SU-DHL-6 (cell line): ENCODE data around the gene POLR3GL.

ENCODE experiments used
- EZH2phosphoT487 ChIP-seq: fragments of 200-600 bp; sonication (generic), shearing (Covaris generic); conservative IDR thresholded peaks from 2 replicates; pipeline ENCODE4 v1.6.1; 2018; ENCODE audit warnings: mild to moderate bottlenecking, antibody characterized with exemption, low read length, moderate library complexity, mixed read lengths
- TF ChIP-seq, protein P1 (sequence below): fragments of 200-600 bp; sonication (generic); IDR thresholded peaks from one replicate; pipeline ENCODE4 v1.5.1; 2017; ENCODE audit warnings: antibody characterized with exemption, mild to moderate bottlenecking, low read length, moderate library complexity; ENCODE audit not compliant: insufficient read depth, poor library complexity, severe bottlenecking

DNA sequence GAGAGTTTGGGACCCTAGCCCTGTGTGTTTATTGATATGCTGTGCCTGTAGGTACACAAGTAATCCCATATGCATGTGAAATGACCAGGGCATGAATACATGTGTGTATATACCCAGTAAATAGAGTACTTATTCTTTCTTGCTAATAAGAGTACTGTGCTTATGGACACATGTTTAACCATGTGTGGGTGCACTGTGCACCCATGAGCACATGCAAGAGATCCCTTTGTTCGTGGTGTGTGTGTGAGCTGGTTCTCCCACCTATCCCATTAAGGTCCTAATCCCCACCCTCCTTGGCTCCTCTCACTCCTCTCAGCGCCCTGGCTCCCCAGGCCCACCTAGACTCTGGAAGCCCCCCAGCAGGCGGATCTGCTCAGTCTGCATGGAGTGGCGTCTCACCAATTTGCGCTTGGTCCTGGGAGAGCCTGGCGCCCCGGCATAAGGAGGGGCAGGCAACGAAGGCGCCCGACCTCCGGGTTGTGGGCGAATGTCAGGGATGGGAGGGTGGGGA is 4.5 kb upstream of the POLR3GL start:
- TF ChIP-seq, protein P1, sequence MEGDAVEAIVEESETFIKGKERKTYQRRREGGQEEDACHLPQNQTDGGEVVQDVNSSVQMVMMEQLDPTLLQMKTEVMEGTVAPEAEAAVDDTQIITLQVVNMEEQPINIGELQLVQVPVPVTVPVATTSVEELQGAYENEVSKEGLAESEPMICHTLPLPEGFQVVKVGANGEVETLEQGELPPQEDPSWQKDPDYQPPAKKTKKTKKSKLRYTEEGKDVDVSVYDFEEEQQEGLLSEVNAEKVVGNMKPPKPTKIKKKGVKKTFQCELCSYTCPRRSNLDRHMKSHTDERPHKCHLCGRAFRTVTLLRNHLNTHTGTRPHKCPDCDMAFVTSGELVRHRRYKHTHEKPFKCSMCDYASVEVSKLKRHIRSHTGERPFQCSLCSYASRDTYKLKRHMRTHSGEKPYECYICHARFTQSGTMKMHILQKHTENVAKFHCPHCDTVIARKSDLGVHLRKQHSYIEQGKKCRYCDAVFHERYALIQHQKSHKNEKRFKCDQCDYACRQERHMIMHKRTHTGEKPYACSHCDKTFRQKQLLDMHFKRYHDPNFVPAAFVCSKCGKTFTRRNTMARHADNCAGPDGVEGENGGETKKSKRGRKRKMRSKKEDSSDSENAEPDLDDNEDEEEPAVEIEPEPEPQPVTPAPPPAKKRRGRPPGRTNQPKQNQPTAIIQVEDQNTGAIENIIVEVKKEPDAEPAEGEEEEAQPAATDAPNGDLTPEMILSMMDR, result no peak
- TF ChIP-seq EZH2phosphoT487, result no peak
